SU-DHL-6 (cell line): Measurements from ENCODE around the gene IL36RN.

Source experiments
- H2AFZ ChIP-seq: fragments of 200-600 bp; sonication (generic); 2 replicates; pipeline ENCODE4 v1.6.1; 2014; ENCODE audit warnings: low read depth, mild to moderate bottlenecking, moderate library complexity, mixed read lengths, antibody characterized with exemption, low read length; ENCODE audit not compliant: severe bottlenecking
- H3F3A ChIP-seq: fragments of 200-600 bp; shearing (Covaris generic); 2 replicates; pipeline ENCODE4 v1.6.0; 2016; ENCODE audit warnings: antibody characterized with exemption, mild to moderate bottlenecking; ENCODE audit not compliant: insufficient read depth
- H3K27ac ChIP-seq: fragments of 200-600 bp; sonication (generic); 2 replicates; pipeline ENCODE4 v1.5.1; 2016; ENCODE audit warnings: low read depth, mild to moderate bottlenecking, low read length, moderate library complexity, mixed read lengths
- H3K27me3 ChIP-seq: fragments of 200-600 bp; sonication (generic), shearing (Covaris generic); 2 replicates; pipeline ENCODE4 v1.6.0; 2014; ENCODE audit warnings: mild to moderate bottlenecking, low read length
- H3K36me3 ChIP-seq: fragments of 200-600 bp; sonication (generic); 2 replicates; pipeline ENCODE4 v1.6.1; 2014; ENCODE audit warnings: mild to moderate bottlenecking, low read length, mixed read lengths
- H3K4me2 ChIP-seq: fragments of 300-600, 200-600 bp; shearing (Covaris generic), sonication (generic); 2 replicates; pipeline ENCODE4 v1.6.0; 2014; ENCODE audit warnings: low read length, low read depth, mild to moderate bottlenecking; ENCODE audit not compliant: poor library complexity, severe bottlenecking
- H3K4me3 ChIP-seq: fragments of 200-600 bp; sonication (generic); 2 replicates; pipeline ENCODE4 v1.5.1; 2014; ENCODE audit warnings: antibody characterized with exemption, low read length, mild to moderate bottlenecking, mixed read lengths; ENCODE audit not compliant: insufficient read depth, poor library complexity, severe bottlenecking
- H3K79me2 ChIP-seq: fragments of 200-600 bp; sonication (generic); 2 replicates; pipeline ENCODE4 v1.6.1; 2014; ENCODE audit warnings: mild to moderate bottlenecking, low read length, moderate library complexity; ENCODE audit not compliant: insufficient read depth
- H3K9ac ChIP-seq: fragments of 200-600 bp; sonication (generic); 2 replicates; pipeline ENCODE4 v1.7.0; 2014; ENCODE audit warnings: mild to moderate bottlenecking, low read length
- H3K9me2 ChIP-seq: fragments of 200-600 bp; sonication (generic); replicated peaks from 2 replicates; pipeline ENCODE4 v1.6.1; 2014; ENCODE audit warnings: low read length; ENCODE audit not compliant: insufficient read depth
- H3K9me3 ChIP-seq: fragments of 200-600 bp; sonication (generic); 2 replicates; pipeline ENCODE4 v1.6.1; 2014; ENCODE audit warnings: low read length, mixed read lengths; ENCODE audit not compliant: insufficient read depth
- H4K20me1 ChIP-seq: fragments of 200-600 bp; sonication (generic); 2 replicates; pipeline ENCODE4 v1.6.1; 2014; ENCODE audit warnings: low read depth, mild to moderate bottlenecking, antibody characterized with exemption, low read length, moderate library complexity, mixed read lengths
- CTCF ChIP-seq: fragments of 200-600 bp; sonication (generic); IDR thresholded peaks from one replicate; pipeline ENCODE4 v1.5.1; 2017; ENCODE audit warnings: antibody characterized with exemption, mild to moderate bottlenecking, low read length, moderate library complexity; ENCODE audit not compliant: insufficient read depth, poor library complexity, severe bottlenecking
- EZH2phosphoT487 ChIP-seq: fragments of 200-600 bp; sonication (generic), shearing (Covaris generic); conservative IDR thresholded peaks from 2 replicates; pipeline ENCODE4 v1.6.1; 2018; ENCODE audit warnings: mild to moderate bottlenecking, antibody characterized with exemption, low read length, moderate library complexity, mixed read lengths

IL36RN gene

DNA sequence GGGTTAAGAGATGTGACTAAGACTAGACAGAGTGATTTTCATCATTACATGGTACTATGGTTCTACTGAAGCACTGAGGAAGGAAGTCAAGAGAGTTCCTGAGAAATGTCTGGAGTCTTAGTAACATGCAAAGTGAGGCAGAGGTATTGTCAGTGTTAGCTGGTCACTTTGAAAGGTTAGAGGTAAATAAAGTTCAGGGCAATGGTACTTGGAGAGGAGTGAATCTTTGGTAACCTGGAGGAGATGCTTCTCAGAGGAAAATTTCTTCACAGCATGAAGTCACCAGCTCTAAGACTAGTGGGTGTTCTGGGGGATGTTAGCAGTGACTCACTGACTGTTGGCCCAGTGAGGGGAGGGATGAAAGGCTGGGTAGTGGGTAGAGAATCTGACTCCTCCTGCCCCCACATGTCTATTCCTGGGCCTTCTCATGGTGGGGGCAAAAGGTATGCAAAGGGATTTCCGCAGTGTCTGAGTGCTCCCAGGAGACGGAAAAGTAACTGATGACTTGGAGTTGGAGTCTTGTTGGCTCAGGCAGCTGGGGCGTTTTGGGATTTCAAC is 45.1 kb downstream of the IL36RN start:
- Histone ChIP-seq H3K79me2 (no peaks in the 10 kb centered on the region), H3K9ac (no peak overlapping the region)

GRCh38 chr2:113105047-113105785 is 46.2 kb downstream of the IL36RN start:
- Histone ChIP-seq H3K9me2 (no peaks in the 10 kb centered on the region), H4K20me1 (no peaks in the 10 kb centered on the region), H3K36me3 (no peaks in the 10 kb centered on the region), H3K27me3 (no peaks in the 10 kb centered on the region), H2AFZ (no peak overlapping the region), H3K4me3 (no peak overlapping the region), H3K9me3 (no peaks in the 10 kb centered on the region), H3K79me2 (no peaks in the 10 kb centered on the region), H3F3A (no peaks in the 10 kb centered on the region), H3K9ac (no peak overlapping the region), H3K4me2 (no peak overlapping the region), H3K27ac (no peak overlapping the region)
- TF ChIP-seq EZH2phosphoT487 (no peak), CTCF (no peak)

More for the DNA sequence above, 45.1 kb downstream of the IL36RN start:
- Histone ChIP-seq H3K9me3 (no peaks in the 10 kb centered on the region), H3K9me2 (no peaks in the 10 kb centered on the region), H3K4me3 (no peak overlapping the region), H4K20me1 (no peaks in the 10 kb centered on the region), H3K27me3 (no peaks in the 10 kb centered on the region), H3K36me3 (no peaks in the 10 kb centered on the region), H3F3A (no peaks in the 10 kb centered on the region), H2AFZ (no peak overlapping the region), H3K4me2 (no peak overlapping the region), H3K27ac (no peak overlapping the region)
- TF ChIP-seq CTCF (no peak), EZH2phosphoT487 (no peak)

GRCh38 chr2:113111121-113111520 is 52.1 kb downstream of the IL36RN start:
- TF ChIP-seq CTCF: no peak
- TF ChIP-seq EZH2phosphoT487: no peak
- no peak overlapping the region for H3K27ac ChIP-seq

More at GRCh38 chr2:113111121-113111520, 52.1 kb downstream of the IL36RN start:
- Histone ChIP-seq H3K4me3 (no peak overlapping the region), H3K27me3 (no peaks in the 10 kb centered on the region), H3K9me3 (no peaks in the 10 kb centered on the region), H3K79me2 (no peaks in the 10 kb centered on the region), H2AFZ (no peak overlapping the region), H3K9me2 (no peaks in the 10 kb centered on the region), H3F3A (no peaks in the 10 kb centered on the region), H3K4me2 (no peak overlapping the region), H3K9ac (no peak overlapping the region), H3K36me3 (no peaks in the 10 kb centered on the region), H4K20me1 (no peaks in the 10 kb centered on the region)
